Astrocyte (in vitro differentiated cells and primary cell): ENCODE results near the gene RAB39B.

ENCODE experiments used
- EZH2 ChIP-seq: IDR thresholded peaks from 2 replicates; pipeline ENCODE4 v1.6.1; 2012; ENCODE audit warnings: mild to moderate bottlenecking, low read length, inconsistent platforms; ENCODE audit not compliant: insufficient read depth
- TF ChIP-seq, protein P1 (sequence below): IDR thresholded peaks from 2 replicates; pipeline ENCODE4 v1.5.1; 2011; ENCODE audit warnings: low read depth, mild to moderate bottlenecking, inconsistent platforms, low read length, moderate library complexity; ENCODE audit not compliant: insufficient read depth

- TF ChIP-seq, protein P1, sequence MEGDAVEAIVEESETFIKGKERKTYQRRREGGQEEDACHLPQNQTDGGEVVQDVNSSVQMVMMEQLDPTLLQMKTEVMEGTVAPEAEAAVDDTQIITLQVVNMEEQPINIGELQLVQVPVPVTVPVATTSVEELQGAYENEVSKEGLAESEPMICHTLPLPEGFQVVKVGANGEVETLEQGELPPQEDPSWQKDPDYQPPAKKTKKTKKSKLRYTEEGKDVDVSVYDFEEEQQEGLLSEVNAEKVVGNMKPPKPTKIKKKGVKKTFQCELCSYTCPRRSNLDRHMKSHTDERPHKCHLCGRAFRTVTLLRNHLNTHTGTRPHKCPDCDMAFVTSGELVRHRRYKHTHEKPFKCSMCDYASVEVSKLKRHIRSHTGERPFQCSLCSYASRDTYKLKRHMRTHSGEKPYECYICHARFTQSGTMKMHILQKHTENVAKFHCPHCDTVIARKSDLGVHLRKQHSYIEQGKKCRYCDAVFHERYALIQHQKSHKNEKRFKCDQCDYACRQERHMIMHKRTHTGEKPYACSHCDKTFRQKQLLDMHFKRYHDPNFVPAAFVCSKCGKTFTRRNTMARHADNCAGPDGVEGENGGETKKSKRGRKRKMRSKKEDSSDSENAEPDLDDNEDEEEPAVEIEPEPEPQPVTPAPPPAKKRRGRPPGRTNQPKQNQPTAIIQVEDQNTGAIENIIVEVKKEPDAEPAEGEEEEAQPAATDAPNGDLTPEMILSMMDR = no peak
- TF ChIP-seq EZH2 = no peak
Observed at GRCh38 chrX:155251391-155251790, 12.9 kb downstream of the RAB39B start.
